ENCODE data around the gene SETBP1. TPM values are rescaled to one million over a fixed set of nuclear protein-coding genes. Genes with fewer than 3 reads are reported as not detected.

Gene SETBP1
- total and polyA plus RNA-seq, 5 donors = 2.0 to 24.1 (median 16.4) TPM

GRCh38 chr18:44830581-44830980 lies 149.9 kb downstream of the SETBP1 start:
- ATAC-seq = no peak
- Histone ChIP-seq H3K4me1 (ENCODE audit: control insufficient read depth, insufficient read depth, low read length) (peaks cover 12% of the 10 kb centered on the region), H3K27ac (ENCODE audit: low read length) (no peak overlapping the region), H3K4me3 (ENCODE audit: low read length) (no peak overlapping the region), H3K27me3 (ENCODE audit: control insufficient read depth, insufficient read depth) (no peaks in the 10 kb centered on the region), H3K9me3 (ENCODE audit: control insufficient read depth, low read length) (no peaks in the 10 kb centered on the region)
- WGBS = 33% methylated on average over 1 of the region's 1 CpG
- no peak for DNase-seq
- intact Hi-C loops (cut with DNase I) = no loop called here

DNA sequence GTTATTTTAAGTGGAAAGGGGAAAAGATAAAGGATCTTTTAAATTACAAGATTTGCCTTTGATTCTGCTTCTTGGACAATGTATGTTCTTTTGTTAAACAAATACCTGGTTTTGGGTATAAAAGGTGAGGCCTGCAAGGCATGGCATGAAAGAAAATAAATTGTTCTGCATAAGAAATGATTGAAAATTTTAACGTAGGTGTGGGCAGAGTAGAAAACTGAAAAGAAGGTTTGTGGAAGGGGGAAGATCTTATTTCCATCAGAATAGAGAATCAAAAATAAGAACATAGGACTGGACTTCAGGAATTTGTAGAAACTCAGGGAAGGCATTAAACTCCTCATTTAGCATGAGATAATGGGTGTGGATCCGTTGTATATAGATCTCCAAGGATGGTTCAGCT lies 153.1 kb downstream of the SETBP1 start:
- Histone ChIP-seq H3K9me3 (ENCODE audit: control insufficient read depth, low read length) (no peaks in the 10 kb centered on the region), H3K4me1 (ENCODE audit: control insufficient read depth, insufficient read depth, low read length) (peaks cover 4% of the 10 kb centered on the region), H3K27me3 (ENCODE audit: control insufficient read depth, insufficient read depth) (no peaks in the 10 kb centered on the region), H3K4me3 (ENCODE audit: low read length) (no peak overlapping the region), H3K27ac (ENCODE audit: low read length) (no peak overlapping the region)
- no peak for DNase-seq
- intact Hi-C loops (cut with DNase I) = no loop called here
- 93% methylated on average over 2 of the region's 2 CpGs for WGBS
- ATAC-seq = no peak

GRCh38 chr18:44834867-44835469 lies 154.3 kb downstream of the SETBP1 start:
- DNase-seq = no peak
- intact Hi-C loops (cut with DNase I) = no loop called here
- Histone ChIP-seq H3K27me3 (ENCODE audit: control insufficient read depth, insufficient read depth) (no peaks in the 10 kb centered on the region), H3K27ac (ENCODE audit: low read length) (no peak overlapping the region), H3K4me3 (ENCODE audit: low read length) (no peak overlapping the region), H3K9me3 (ENCODE audit: control insufficient read depth, low read length) (no peaks in the 10 kb centered on the region), H3K4me1 (ENCODE audit: control insufficient read depth, insufficient read depth, low read length) (peaks cover 4% of the 10 kb centered on the region)
- peak in 1 of 2 donors; percentile 25 for ATAC-seq
- WGBS = 85% methylated on average over 5 of the region's 5 CpGs

GRCh38 chr18:44835703-44836102 lies 155.0 kb downstream of the SETBP1 start:
- no peaks in the 10 kb centered on the region for H3K27me3 ChIP-seq (ENCODE audit: control insufficient read depth, insufficient read depth)
- DNase-seq = peak in 1 of 3 donors; percentile 62
- intact Hi-C loops (cut with DNase I) = no loop called here
- H3K4me3 ChIP-seq (ENCODE audit: low read length) = no peak overlapping the region
- ATAC-seq = peak in 1 of 2 donors; percentile 43
- 71% methylated on average over 6 of the region's 6 CpGs for WGBS
- H3K4me1 ChIP-seq (ENCODE audit: control insufficient read depth, insufficient read depth, low read length) = peaks cover 4% of the 10 kb centered on the region
- no peak overlapping the region for H3K27ac ChIP-seq (ENCODE audit: low read length)
- no peaks in the 10 kb centered on the region for H3K9me3 ChIP-seq (ENCODE audit: control insufficient read depth, low read length)

DNA sequence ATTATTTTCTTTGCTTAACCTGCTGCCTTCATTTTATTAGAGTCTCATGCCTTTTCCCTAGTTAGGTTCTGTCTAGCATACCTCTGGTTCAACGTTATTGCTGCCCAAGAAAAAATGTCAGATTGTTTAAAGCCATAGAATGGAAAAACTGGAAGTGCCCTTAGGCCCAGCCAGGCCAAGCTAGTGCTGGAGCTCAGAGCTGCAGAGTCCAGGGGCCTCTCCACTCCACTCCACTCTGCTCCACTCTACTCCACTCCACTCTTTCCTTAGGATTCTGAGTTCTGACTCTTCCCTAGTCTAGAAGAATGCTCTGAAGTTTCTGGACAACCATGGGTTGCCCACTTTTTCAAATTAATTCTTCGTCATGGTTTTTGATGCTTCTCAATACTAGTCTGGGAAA lies 155.6 kb downstream of the SETBP1 start:
- 81% methylated on average over 2 of the region's 2 CpGs for WGBS
- Histone ChIP-seq H3K9me3 (ENCODE audit: control insufficient read depth, low read length) (no peaks in the 10 kb centered on the region), H3K4me3 (ENCODE audit: low read length) (no peak overlapping the region), H3K4me1 (ENCODE audit: control insufficient read depth, insufficient read depth, low read length) (peaks cover 5% of the 10 kb centered on the region), H3K27me3 (ENCODE audit: control insufficient read depth, insufficient read depth) (no peaks in the 10 kb centered on the region), H3K27ac (ENCODE audit: low read length) (no peak overlapping the region)
- intact Hi-C loops (cut with DNase I) = no loop called here
- ATAC-seq (no peak), DNase-seq (no peak)

GRCh38 chr18:44837482-44838180 lies 156.9 kb downstream of the SETBP1 start:
- no peaks in the 10 kb centered on the region for H3K9me3 ChIP-seq (ENCODE audit: control insufficient read depth, low read length)
- H3K4me3 ChIP-seq (ENCODE audit: low read length) = no peak overlapping the region
- no peak for DNase-seq
- no peak overlapping the region for H3K27ac ChIP-seq (ENCODE audit: low read length)
- H3K4me1 ChIP-seq (ENCODE audit: control insufficient read depth, insufficient read depth, low read length) = peaks cover 5% of the 10 kb centered on the region
- H3K27me3 ChIP-seq (ENCODE audit: control insufficient read depth, insufficient read depth) = no peaks in the 10 kb centered on the region
- 87% methylated on average over 6 of the region's 6 CpGs for WGBS
- ATAC-seq = no peak
- intact Hi-C loops (cut with DNase I) = no loop called here

GRCh38 chr18:44838971-44839666 lies 158.4 kb downstream of the SETBP1 start:
- ATAC-seq = peak; percentile 78 to 86
- 45% methylated on average over 8 of the region's 8 CpGs for WGBS
- H3K4me3 ChIP-seq (ENCODE audit: low read length) = no peak overlapping the region
- no peaks in the 10 kb centered on the region for H3K9me3 ChIP-seq (ENCODE audit: control insufficient read depth, low read length)
- peaks cover 10% of the 10 kb centered on the region for H3K4me1 ChIP-seq (ENCODE audit: control insufficient read depth, insufficient read depth, low read length)
- H3K27ac ChIP-seq (ENCODE audit: low read length) = no peak overlapping the region
- intact Hi-C loops (cut with DNase I) = no loop called here
- DNase-seq = peak; percentile 74 to 87 (median 87)
- H3K27me3 ChIP-seq (ENCODE audit: control insufficient read depth, insufficient read depth) = no peaks in the 10 kb centered on the region

DNA sequence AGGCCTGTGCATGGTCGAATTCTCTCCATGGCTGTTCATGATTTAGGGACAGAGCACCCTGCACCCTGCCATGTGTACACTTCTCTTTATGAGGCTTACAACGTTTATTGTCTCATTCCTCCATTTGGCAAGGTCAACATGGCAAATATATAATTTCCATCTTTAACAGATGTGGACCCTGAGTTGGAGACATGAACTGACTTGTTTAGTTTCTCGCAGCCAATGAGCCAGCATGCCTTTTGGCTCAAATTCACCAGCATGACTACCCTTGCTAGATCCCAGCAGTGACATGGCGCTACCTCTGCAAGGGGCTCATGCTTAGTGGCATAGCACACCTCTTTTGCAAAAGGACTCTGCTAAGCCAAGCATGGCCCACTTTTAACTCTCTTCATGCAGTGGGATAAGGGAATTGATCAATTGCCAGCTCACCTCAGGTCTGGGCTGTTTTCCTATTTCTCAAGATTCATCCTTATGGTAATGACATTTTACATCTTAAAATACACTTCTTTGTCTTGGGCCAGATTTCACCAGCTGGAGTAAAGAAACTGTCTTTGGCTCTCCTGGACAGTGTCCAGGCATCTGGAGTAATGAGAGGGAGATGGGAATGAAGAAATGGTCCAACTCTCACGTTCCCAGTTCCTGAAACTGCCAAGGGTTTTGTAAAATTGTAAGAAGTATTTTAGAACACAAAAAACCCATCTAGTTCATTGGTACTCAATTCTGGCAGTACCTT lies 159.5 kb downstream of the SETBP1 start:
- intact Hi-C loops (cut with DNase I) = no loop called here
- WGBS = 76% methylated on average over 5 of the region's 5 CpGs
- ATAC-seq = no peak

DNA sequence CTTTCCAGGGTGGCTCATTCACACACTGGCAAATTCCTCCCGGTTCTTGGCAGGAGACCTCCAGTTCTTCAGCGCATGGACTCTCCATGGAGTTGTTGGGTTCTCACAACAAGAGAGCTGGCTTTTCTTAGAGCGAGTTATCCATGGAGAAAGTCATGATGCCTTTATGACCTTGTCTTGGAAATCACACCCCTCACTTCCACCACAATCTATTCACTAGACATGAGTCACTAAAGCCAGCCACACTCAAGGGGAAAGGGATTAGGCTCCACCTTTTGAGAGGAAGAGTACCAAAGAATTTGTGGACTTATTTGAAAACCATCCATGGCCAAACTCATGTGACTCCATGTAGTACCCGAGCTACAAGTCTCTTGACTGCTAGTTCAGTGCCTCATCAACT lies 160.5 kb downstream of the SETBP1 start:
- Histone ChIP-seq H3K27ac (ENCODE audit: low read length) (no peak overlapping the region), H3K27me3 (ENCODE audit: control insufficient read depth, insufficient read depth) (no peaks in the 10 kb centered on the region), H3K9me3 (ENCODE audit: control insufficient read depth, low read length) (no peaks in the 10 kb centered on the region), H3K4me3 (ENCODE audit: low read length) (no peak overlapping the region), H3K4me1 (ENCODE audit: control insufficient read depth, insufficient read depth, low read length) (peaks cover 6% of the 10 kb centered on the region)
- WGBS = 93% methylated on average over 4 of the region's 4 CpGs
- no peak for DNase-seq
- no peak for ATAC-seq
- intact Hi-C loops (cut with DNase I) = no loop called here

More for the DNA sequence above, 159.5 kb downstream of the SETBP1 start:
- H3K9me3 ChIP-seq (ENCODE audit: control insufficient read depth, low read length) = no peaks in the 10 kb centered on the region
- no peaks in the 10 kb centered on the region for H3K27me3 ChIP-seq (ENCODE audit: control insufficient read depth, insufficient read depth)
- H3K4me1 ChIP-seq (ENCODE audit: control insufficient read depth, insufficient read depth, low read length) = peaks cover 6% of the 10 kb centered on the region
- no peak for DNase-seq
- H3K4me3 ChIP-seq (ENCODE audit: low read length) = no peak overlapping the region
- no peak overlapping the region for H3K27ac ChIP-seq (ENCODE audit: low read length)

GRCh38 chr18:44841752-44842587 lies 161.3 kb downstream of the SETBP1 start:
- no peaks in the 10 kb centered on the region for H3K27me3 ChIP-seq (ENCODE audit: control insufficient read depth, insufficient read depth)
- H3K9me3 ChIP-seq (ENCODE audit: control insufficient read depth, low read length) = no peaks in the 10 kb centered on the region
- no peak for ATAC-seq
- no peak overlapping the region for H3K27ac ChIP-seq (ENCODE audit: low read length)
- 91% methylated on average over 10 of the region's 10 CpGs for WGBS
- no peak overlapping the region for H3K4me3 ChIP-seq (ENCODE audit: low read length)
- DNase-seq = no peak
- H3K4me1 ChIP-seq (ENCODE audit: control insufficient read depth, insufficient read depth, low read length) = peaks cover 6% of the 10 kb centered on the region
- intact Hi-C loops (cut with DNase I) = no loop called here

Data from right cardiac atrium (tissue), 5 donors.